Trophoblast cell (in vitro differentiated cells and primary cell): ENCODE results near the gene KCNQ1.
A peak's percentile ranks its signal among the peaks of the same experiment; 100 is the strongest.

ENCODE experiments used
- DNase-seq, 2 donors: peaks; one replicate each; pipeline ENCODE4 v3.0.0-alpha.2; 2016
- H2AFZ ChIP-seq: 2 replicates; pipeline ENCODE4 v1.6.1; 2013; ENCODE audit warnings: low read length, moderate library complexity, mild to moderate bottlenecking; ENCODE audit not compliant: insufficient read depth, poor library complexity
- H2AK5ac ChIP-seq: 2 replicates; pipeline ENCODE4 v1.6.1; 2013; ENCODE audit warnings: mild to moderate bottlenecking, low read length
- H2BK120ac ChIP-seq: 2 replicates; pipeline ENCODE4 v1.6.1; 2013; ENCODE audit warnings: low read length, mild to moderate bottlenecking, moderate library complexity; ENCODE audit not compliant: insufficient read depth, poor library complexity
- H2BK12ac ChIP-seq: 2 replicates; pipeline ENCODE4 v1.6.1; 2013; ENCODE audit warnings: mild to moderate bottlenecking, low read length, moderate library complexity
- H2BK5ac ChIP-seq: 2 replicates; pipeline ENCODE4 v1.6.1; 2013; ENCODE audit warnings: low read length, low read depth, moderate library complexity, mild to moderate bottlenecking; ENCODE audit not compliant: poor library complexity
- H3K14ac ChIP-seq: 2 replicates; pipeline ENCODE4 v1.6.1; 2013; ENCODE audit warnings: mild to moderate bottlenecking, low read length
- H3K18ac ChIP-seq: 2 replicates; pipeline ENCODE4 v1.6.1; 2013; ENCODE audit warnings: mild to moderate bottlenecking, low read length
- H3K23ac ChIP-seq: 2 replicates; pipeline ENCODE4 v1.6.1; 2013; ENCODE audit warnings: low read length
- H3K27ac ChIP-seq: 2 replicates; pipeline ENCODE4 v1.5.1; 2013; ENCODE audit warnings: low read depth, mild to moderate bottlenecking, inconsistent platforms, low read length, moderate library complexity
- H3K27me3 ChIP-seq: 2 replicates; pipeline ENCODE4 v1.6.1; 2013; ENCODE audit warnings: inconsistent platforms, mild to moderate bottlenecking, low read length, moderate library complexity; ENCODE audit not compliant: insufficient read depth
- H3K36me3 ChIP-seq, 2 experiments: 1 replicate in 1 of 2; 2 replicates in 1 of 2; pipeline ENCODE4 v1.6.1; 2013; ENCODE audit warnings: low read length in 2 of 2, mild to moderate bottlenecking in 2 of 2, moderate library complexity in 1 of 2; ENCODE audit not compliant: insufficient read depth in 2 of 2, control insufficient read depth in 1 of 2
- H3K4ac ChIP-seq: 2 replicates; pipeline ENCODE4 v1.6.1; 2013; ENCODE audit warnings: low read depth, mild to moderate bottlenecking, low read length, moderate library complexity
- H3K4me1 ChIP-seq, 2 experiments: 1 replicate in 1 of 2; 2 replicates in 1 of 2; pipeline ENCODE4 v1.6.1; 2013; ENCODE audit warnings: low read length in 2 of 2, mild to moderate bottlenecking in 2 of 2, moderate library complexity in 1 of 2; ENCODE audit not compliant: insufficient read depth in 2 of 2, control insufficient read depth in 1 of 2
- H3K4me2 ChIP-seq: 2 replicates; pipeline ENCODE4 v1.6.1; 2013; ENCODE audit warnings: inconsistent platforms, mild to moderate bottlenecking, low read length, moderate library complexity
- H3K4me3 ChIP-seq: 2 replicates; pipeline ENCODE4 v1.5.1; 2013; ENCODE audit warnings: mild to moderate bottlenecking, low read depth, low read length, inconsistent platforms
- H3K79me1 ChIP-seq: one replicate; pipeline ENCODE4 v1.6.1; 2013; ENCODE audit warnings: low read length
- H3K79me2 ChIP-seq: 2 replicates; pipeline ENCODE4 v1.6.1; 2013; ENCODE audit warnings: low read length, mild to moderate bottlenecking; ENCODE audit not compliant: control insufficient read depth, insufficient read depth, poor library complexity
- H3K9ac ChIP-seq: 2 replicates; pipeline ENCODE4 v1.6.1; 2013; ENCODE audit warnings: mild to moderate bottlenecking, low read length
- H3K9me3 ChIP-seq: 2 replicates; pipeline ENCODE4 v1.6.1; 2013; ENCODE audit warnings: low read depth, mild to moderate bottlenecking, control low read depth, inconsistent platforms, low read length; ENCODE audit not compliant: insufficient read depth
- H4K12ac ChIP-seq: 2 replicates; pipeline ENCODE4 v1.6.1; 2013; ENCODE audit warnings: low read depth, mild to moderate bottlenecking, low read length, moderate library complexity
- H4K8ac ChIP-seq: 2 replicates; pipeline ENCODE4 v1.6.1; 2013; ENCODE audit warnings: low read depth, mild to moderate bottlenecking, low read length, moderate library complexity
- H4K91ac ChIP-seq: one replicate; pipeline ENCODE4 v1.6.1; 2013; ENCODE audit warnings: low read depth, mild to moderate bottlenecking, low read length, moderate library complexity
- WGBS: extraction: QIAGEN DNeasy Blood & Tissue Kit; methylation state at CpG from one replicate; pipeline ENCODE4 v1.1.7; 2013; ENCODE audit warnings: missing lambda C conversion rate; ENCODE audit not compliant: insufficient read length, insufficient coverage; ENCODE audit errors: extremely low coverage; 5-methylcytosine and 5-hydroxymethylcytosine counted together

The KCNQ1 gene

GRCh38 chr11:2578929-2579270, 134.1 kb downstream of the KCNQ1 start:
- Histone ChIP-seq H3K4me3 (no peak overlapping the region), H4K12ac (no peak overlapping the region), H3K9ac (no peak overlapping the region), H3K79me2 (no peaks in the 10 kb centered on the region), H3K14ac (no peak overlapping the region), H4K8ac (no peak overlapping the region), H2AFZ (no peak overlapping the region), H3K36me3 (no peaks in the 10 kb centered on the region), H3K4me2 (no peak overlapping the region), H3K18ac (no peak overlapping the region), H3K27ac (no peak overlapping the region), H3K23ac (no peak overlapping the region), H2BK12ac (no peak overlapping the region), H2BK5ac (no peak overlapping the region), H3K4ac (no peak overlapping the region), H3K27me3 (no peaks in the 10 kb centered on the region), H3K9me3 (no peaks in the 10 kb centered on the region), H3K79me1 (no peaks in the 10 kb centered on the region), H2AK5ac (no peak overlapping the region), H4K91ac (peak overlapping the region; percentile 29), H3K4me1 (peaks cover 2 to 3% of the 10 kb centered on the region in 2 experiments), H2BK120ac (no peak overlapping the region)
- WGBS, result no CpG with 5 or more reads among the region's 7 CpGs
- DNase-seq, result no peak

GRCh38 chr11:2579315-2580060, 134.7 kb downstream of the KCNQ1 start:
- DNase-seq, result no peak
- Histone ChIP-seq H3K4me3 (no peak overlapping the region), H3K14ac (no peak overlapping the region), H2AFZ (no peak overlapping the region), H3K27me3 (no peaks in the 10 kb centered on the region), H2BK12ac (no peak overlapping the region), H2BK120ac (no peak overlapping the region), H3K9me3 (no peaks in the 10 kb centered on the region), H3K4me2 (no peak overlapping the region), H4K8ac (no peak overlapping the region), H2BK5ac (no peak overlapping the region), H3K79me1 (no peaks in the 10 kb centered on the region), H3K23ac (no peak overlapping the region), H4K12ac (no peak overlapping the region), H3K4ac (no peak overlapping the region), H3K9ac (no peak overlapping the region), H2AK5ac (no peak overlapping the region), H3K18ac (no peak overlapping the region), H4K91ac (peak overlapping the region; percentile 29), H3K27ac (no peak overlapping the region), H3K36me3 (no peaks in the 10 kb centered on the region), H3K79me2 (no peaks in the 10 kb centered on the region), H3K4me1 (peaks cover 2 to 3% of the 10 kb centered on the region in 2 experiments)
- no CpG with 5 or more reads among the region's 17 CpGs for WGBS

- no CpG with 5 or more reads among the region's 10 CpGs for WGBS
Measured at GRCh38 chr11:2580061-2580421, 135.2 kb downstream of the KCNQ1 start.

GRCh38 chr11:2580571-2581001, 135.8 kb downstream of the KCNQ1 start:
- H3K4me3 ChIP-seq, result no peak overlapping the region
- H3K4me1 ChIP-seq, result peaks cover 2 to 3% of the 10 kb centered on the region in 2 experiments
- no peak overlapping the region for H2BK5ac ChIP-seq
- H3K79me2 ChIP-seq, result no peaks in the 10 kb centered on the region
- no peak overlapping the region for H3K9ac ChIP-seq
- H3K4ac ChIP-seq, result no peak overlapping the region
- no peak overlapping the region for H2AFZ ChIP-seq
- no peak overlapping the region for H4K12ac ChIP-seq
- no peak for DNase-seq
- no peak overlapping the region for H3K14ac ChIP-seq
- no peaks in the 10 kb centered on the region for H3K79me1 ChIP-seq
- no peak overlapping the region for H2AK5ac ChIP-seq
- WGBS, result no CpG with 5 or more reads among the region's 13 CpGs
- no peak overlapping the region for H4K91ac ChIP-seq
- no peak overlapping the region for H4K8ac ChIP-seq
- H2BK120ac ChIP-seq, result no peak overlapping the region
- no peak overlapping the region for H3K23ac ChIP-seq
- peaks cover 4% of the 10 kb centered on the region for H3K9me3 ChIP-seq
- H3K18ac ChIP-seq, result no peak overlapping the region
- H3K27me3 ChIP-seq, result no peaks in the 10 kb centered on the region
- H3K4me2 ChIP-seq, result no peak overlapping the region
- no peak overlapping the region for H3K27ac ChIP-seq
- no peak overlapping the region for H2BK12ac ChIP-seq
- H3K36me3 ChIP-seq, result no peaks in the 10 kb centered on the region

More at GRCh38 chr11:2580061-2580421, 135.2 kb downstream of the KCNQ1 start:
- Histone ChIP-seq H2BK5ac (no peak overlapping the region), H3K27ac (no peak overlapping the region), H2BK120ac (no peak overlapping the region), H3K9me3 (peaks cover 4% of the 10 kb centered on the region), H3K79me1 (no peaks in the 10 kb centered on the region), H4K91ac (no peak overlapping the region), H3K23ac (no peak overlapping the region), H3K36me3 (no peaks in the 10 kb centered on the region), H2AK5ac (no peak overlapping the region), H3K79me2 (no peaks in the 10 kb centered on the region), H3K4me1 (peaks cover 2 to 3% of the 10 kb centered on the region in 2 experiments), H3K18ac (no peak overlapping the region), H3K4ac (no peak overlapping the region), H3K4me2 (no peak overlapping the region), H3K27me3 (no peaks in the 10 kb centered on the region), H4K8ac (no peak overlapping the region), H3K14ac (no peak overlapping the region), H2BK12ac (no peak overlapping the region), H4K12ac (no peak overlapping the region), H3K9ac (no peak overlapping the region), H2AFZ (no peak overlapping the region), H3K4me3 (no peak overlapping the region)
- DNase-seq, result no peak
